ENCODE results near the gene CLDN5.

Gene CLDN5

DNA sequence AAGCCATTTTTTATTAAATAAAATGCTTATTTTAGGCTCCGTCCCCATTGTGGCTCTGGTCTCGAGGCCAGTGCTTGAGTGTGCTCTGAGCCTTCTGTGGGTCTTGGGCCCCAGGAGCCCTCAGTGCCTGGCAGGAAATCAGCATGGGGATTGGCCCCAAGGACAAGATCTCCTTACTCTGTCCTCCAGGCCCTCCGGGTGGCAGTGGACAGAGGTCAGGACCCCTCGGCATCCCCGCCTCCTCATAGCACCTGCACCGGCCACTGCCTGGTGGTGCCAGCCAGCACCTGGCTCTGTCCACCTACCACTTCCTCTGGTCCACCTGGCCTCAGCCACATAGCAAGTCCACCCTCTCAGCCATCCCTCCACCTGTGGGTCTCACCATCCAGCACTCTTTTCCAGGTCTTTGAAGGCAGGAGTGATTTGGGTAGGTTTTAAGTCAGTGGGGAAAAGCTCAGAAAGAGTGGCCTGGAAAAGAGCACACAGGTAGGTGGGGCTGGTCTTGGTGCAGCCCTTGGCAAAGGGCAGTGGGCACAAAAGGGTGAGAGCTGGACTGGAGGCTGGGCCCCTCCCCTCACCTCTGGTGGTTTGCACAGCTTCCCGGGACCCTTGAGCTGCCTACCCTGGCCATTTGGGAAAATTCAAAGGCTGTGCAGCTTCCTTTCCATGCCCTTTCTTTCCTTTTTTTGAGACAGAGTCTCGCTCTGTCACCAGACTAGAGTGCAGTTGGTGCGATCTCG, 3.5 kb downstream of the CLDN5 start:
- no peak for DNase-seq

DNA sequence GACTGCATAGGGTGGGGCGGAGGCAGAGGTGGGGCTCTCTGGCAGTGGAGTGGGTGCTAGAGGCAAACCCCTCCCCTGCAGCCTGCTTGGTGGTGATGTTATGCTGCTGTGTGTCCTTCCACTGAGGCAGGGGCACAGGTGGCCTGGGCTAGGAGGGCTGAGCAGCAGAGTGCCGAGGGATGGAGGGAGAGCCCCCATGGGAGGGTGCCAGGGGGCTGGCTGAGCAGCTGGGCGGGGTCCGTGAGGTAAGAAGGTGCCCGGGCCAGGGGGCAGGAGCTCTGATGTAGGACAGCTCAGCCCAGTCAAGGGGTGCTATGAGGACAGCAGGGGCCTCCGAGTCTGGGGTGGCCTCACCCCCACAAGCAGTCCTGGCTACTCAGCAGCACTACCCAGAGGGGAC, 4.2 kb downstream of the CLDN5 start:
- no peak for DNase-seq

DNA sequence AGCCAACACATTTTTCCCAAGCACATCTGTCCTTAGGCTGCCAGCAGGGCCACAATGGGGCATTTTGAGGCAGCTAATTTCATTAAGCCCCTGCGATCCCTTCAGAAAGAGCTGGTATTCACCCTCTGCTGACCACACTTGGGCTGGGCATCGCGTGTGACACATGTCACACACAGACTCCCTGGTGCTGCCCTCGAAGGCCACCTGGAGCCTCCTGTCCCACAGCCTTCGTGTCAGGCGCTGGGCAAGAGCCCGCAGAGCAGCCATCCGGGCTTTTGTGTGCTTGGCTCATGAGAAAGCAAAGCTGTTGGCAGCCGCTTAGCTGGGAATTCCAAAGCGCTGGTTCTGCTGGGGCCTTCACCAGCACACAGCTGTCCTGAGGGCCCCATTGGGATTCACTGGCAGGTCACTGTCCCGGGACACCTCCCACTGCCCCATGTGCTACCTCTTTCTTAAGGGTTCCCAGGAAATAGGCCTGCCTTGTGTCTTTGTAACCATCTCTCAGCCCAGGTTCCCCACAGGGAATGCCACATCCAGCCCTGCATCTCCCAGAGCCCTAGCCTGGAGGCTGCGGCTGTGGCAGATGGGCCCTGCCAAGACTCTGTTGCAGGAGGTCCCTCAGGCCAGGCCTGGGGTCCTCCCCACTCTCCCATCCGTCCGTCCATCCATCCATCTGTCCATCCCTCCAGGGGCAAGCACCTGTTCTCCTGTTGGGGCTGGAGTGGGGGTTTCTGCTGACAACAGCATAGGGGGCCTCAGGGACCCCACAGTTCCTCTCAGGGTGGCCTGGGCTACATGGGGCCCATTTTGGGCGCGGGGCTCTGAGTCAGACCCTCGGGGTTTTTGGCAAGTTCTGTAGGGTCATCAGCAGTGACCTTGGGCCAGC, 4.9 kb downstream of the CLDN5 start:
- no peak for DNase-seq

DNA sequence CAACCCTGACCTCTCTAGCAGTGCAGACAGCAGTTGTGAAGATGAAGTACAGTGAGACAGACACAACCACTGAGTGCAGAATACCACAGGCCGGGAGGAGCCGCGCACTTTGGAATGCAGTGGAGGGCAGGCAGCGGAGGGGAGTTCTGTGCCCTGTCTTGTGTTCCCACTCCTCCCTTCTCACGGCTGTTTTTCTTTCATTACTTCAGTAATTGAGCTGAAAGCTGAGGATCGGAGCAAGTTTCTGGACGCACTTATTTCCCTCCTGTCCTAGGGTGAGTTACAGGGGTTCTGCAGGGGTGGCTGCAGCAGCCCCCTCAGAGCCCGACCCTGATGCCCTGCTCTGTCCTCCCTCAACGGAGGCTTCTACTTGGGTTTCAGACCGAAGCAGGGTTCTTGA, 5.6 kb downstream of the CLDN5 start:
- DNase-seq: no peak

DNA sequence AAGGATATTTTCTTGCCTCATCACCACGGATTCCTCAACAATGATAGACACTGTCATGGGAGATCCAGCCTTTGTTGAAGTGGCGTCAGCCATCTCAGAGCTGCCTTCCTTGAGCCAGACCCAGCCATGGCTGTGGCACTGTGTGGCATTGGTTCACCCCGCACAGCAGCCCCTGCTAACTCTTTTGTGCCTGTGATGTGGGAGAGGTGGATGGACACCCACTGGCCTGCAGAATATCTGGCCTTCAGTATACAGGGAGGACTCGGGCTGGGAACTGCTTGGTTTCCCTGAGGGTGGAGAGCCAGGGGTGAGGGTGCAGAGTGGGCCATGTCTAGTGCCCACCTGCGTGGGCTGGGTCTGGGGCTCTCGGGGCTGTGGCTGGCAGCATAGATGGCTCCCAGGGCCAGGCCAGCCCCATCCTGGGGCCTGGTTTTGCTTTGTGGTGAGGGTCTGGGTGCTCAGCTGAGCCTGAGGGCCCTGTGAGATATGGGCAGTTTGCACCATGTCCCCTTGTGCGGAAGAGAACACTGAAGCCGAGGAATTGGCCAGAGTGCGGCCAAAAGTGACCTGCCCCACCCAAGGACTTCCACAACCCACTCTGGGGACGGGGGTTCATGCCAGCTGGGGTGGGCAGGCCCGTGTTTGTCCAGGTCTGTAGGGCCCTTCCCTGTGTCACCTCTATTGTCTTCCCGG, 6.1 kb downstream of the CLDN5 start:
- DNase-seq: no peak

DNA sequence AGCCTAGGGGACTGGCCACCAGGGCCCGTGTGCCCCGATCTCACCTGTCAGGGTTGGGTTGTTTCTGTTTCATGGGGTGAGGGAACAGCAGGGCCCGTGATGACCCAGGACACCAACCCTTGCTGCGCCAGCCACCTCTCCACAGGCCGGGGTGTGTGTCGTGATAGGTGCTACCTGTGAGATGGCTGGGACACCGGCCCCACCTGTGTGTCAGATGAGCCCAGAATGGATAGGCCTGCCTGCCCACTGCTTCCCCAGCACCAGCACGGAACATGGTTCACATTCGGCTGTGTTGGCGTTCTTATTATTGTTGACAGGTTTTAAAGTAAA, 7.1 kb downstream of the CLDN5 start:
- no peak for DNase-seq

DNA sequence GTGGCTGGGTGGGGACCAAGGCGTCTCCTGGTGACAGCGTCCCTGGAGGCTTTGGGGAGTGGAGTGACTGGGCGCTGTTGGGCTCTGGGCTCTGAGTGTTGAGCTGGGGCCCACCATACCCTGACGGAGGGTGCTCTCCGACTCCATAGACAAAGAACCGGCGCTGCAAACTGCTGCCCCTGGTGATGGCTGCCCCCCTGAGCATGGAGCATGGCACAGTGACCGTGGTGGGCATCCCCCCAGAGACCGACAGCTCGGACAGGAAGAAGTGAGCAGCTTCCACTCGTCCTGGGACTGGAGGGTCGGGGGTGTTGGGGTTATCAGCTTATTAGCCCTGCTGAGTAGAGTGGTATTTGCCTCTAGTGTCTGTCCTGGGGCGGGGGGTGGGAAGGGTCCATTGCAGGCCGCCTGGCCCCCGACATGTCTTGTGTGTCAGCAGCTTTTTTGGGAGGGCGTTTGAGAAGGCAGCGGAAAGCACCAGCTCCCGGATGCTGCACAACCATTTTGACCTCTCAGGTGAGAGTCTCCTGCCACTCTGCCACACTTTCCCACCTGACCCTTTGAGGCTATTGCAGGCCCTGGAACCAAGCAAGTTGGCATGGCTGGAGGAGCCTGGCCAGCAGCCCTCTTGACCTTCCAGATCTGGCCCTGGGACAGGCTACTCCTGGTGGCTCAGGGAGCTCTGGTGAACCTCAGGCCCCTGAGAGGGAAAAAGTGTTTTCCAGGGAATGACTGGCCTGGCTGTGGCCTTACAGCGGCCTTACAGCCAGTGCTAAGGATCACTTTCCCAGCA, 7.6 kb downstream of the CLDN5 start:
- no peak for DNase-seq

DNA sequence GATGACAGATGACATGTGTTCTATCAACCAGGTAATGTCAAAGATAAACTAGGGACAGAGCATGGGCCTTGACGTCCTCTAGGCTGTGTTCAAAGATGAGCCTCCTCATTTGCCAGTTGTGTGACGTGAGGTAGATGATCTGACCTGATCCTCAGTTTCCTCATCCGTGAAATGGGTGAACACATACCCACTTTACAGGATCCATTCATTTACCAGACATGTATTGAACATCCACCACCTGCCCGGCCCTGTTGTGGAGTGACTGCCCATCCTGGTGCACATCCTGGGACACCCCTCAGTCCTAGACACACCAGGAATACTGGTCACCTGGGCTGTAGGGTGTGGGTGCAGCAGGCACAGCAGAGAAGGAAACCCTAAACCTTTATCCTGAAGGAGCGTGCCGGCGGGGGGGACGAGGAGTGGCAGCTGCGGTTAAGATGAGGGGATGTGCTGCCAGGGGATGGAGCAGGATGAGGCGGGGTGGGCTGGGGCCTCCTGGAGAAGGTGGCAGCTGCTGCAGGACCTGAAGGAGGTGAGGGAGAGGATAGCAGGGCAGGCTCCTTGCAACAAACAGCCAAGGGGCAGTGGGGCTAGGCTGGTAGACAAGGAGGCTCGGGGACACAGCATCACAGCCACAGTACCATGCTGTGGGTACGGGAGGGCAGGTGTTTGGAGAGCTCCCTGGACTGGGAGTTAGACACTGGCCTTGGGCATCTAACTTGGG, 8.4 kb downstream of the CLDN5 start:
- no peak for DNase-seq

DNA sequence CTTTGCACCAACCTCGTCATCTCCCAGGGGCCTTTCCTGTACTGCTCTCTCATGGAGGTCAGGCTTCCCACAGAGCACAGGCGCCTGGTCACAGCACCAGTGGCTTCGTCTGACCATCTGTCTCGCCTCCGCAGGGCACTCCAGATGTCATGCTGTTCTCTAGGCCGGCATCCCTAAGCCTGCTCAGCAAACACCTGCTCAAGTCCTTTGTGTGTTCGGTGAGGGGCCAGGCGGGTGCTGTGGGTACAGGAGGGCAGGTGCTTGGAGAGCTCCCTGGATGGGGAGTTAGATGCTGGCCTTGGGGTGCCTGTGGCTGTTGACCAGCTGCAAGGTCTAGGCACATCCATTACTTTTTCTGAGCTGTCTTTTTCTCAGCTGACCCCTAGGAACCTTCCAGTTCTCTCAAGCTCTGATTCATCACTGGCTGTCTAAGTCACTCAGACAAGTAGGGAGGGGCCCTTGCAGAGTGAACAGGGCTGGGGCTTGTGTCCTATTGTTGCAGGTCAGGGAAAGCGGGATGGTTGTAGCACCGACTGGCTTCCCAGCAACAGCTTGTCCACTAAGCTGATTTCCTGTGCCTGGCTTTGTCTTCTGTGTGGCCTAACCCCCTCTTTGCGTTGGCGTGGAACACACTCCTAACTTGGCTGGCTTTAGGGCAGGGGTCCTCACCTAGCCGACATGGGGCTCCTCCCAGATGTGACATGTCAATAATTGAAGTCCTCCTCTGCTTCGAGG, 9.2 kb downstream of the CLDN5 start:
- DNase-seq: no peak

DNA sequence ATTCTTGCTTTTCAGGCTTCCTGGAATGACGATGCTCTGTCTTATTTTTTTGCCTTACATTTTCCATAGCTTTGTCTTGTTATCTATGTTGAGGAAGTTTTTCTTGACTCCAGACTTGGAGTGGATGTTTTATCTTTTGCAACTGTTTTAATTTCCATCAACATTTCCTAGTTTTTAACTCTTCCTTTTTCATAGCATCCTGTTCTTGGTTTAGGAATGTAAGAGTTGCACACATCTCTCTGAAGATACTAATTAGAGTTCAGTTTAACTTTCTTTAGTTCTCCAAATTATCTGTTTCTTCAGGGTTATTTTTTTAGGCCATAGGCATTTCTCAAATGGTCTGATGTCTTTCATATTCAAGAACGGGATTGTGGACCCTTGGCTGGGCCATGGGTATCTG, 10.4 kb downstream of the CLDN5 start:
- no peak for DNase-seq

DNA sequence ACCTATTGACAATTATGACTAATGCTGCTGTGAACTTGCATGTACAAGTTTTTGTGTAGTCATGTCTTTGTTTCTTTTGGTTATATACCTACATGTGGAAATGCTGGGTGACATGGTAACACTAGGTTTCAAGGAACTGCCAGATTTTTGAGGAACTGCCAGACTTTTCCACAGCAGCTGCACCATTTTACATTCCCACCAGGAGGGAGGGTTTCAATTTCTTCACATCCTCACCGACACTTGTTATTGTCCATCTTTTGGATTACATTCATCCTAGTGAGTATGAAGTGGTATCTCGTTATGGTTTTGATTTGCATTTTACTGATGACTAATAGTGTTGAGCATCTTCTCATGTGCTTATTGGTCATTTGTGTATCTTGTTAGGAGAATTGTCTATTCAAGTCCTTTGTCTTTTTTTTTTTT, 13.3 kb downstream of the CLDN5 start:
- no peak for DNase-seq

DNA sequence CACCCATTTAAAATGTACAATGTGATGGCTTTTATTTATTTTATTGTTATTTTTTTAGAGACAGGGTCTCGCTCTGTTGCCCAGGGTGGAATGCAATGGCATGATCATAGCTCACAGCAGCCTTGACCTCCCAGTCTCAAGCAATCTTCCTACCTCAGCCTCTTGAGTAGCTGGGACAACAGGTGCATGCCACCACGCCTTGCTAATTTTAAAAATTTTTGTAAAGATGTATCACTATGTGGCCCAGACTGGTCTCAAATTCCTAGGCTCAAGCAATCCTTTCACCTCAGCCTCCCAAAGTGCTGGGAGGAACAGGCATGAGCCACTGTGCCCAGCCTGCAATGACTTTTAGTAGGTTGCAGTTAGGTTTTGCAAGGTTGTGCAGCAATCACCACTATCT, 14.3 kb downstream of the CLDN5 start:
- DNase-seq: no peak

DNA sequence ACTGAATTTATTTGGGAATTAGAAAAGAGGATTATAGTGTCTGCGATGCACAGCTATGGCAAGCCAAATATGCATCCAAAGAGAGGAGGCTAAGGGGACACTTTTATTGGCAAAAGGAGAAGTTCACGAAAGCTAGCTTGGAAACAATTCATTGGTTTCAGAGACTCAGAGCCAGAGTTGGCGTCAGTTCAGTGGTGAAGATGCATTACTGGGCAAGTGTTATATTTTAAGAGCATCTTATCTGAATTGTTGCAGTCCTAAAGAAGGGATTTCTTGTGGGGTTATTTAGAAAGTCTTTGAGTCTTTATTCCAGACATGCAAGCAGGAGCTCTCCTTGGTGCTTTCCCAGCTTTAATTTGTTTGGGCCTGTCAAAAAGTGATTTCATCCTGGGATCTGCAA, 15.0 kb downstream of the CLDN5 start:
- DNase-seq: no peak

DNA sequence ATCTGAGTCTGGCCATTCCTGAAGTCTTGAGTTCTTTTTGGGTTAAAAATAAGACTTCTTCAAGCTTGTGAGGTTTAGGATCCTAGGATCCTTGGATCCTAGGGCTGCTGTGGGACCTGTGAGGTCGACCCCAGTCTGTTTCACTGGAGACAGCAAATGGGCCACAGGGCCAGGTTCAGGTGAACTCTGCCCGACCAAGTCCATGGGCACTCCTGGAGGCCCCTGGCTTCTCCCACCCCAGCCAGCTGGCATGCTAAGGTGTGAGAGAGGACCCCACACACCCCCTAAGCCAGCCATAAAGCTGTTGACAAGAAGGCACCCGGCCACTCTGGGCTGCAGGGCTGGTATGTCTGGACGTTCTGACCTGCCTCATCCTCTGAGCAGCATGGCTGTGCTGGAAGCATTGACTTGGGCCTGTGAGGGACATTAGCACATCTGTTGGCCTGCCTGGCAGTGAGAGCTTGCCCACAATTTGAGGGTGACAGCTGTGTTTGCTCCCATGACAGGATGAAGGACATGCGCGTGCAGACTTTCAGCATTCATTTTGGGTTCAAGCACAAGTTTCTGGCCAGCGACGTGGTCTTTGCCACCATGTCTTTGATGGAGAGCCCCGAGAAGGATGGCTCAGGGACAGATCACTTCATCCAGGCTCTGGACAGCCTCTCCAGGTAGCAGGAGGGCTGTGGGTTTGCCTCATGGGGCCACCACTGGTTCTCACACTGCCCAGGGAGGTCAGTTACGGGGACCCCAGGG, 16.0 kb downstream of the CLDN5 start:
- no peak for DNase-seq

DNA sequence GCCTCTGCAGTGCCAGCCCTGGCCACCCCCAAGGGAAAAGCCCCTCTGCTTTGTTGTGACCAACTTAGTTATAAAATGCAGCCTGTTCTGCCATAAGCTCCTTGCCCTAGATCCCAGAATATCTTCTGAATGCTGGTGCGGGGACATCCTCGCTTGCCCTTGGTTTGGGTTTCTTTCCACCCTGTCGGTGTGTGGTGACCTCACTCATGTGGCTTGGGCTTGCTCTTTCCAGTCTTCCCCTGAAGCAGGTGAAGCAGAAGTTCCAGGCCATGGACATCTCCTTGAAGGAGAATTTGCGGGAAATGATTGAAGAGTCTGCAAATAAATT, 16.7 kb downstream of the CLDN5 start:
- DNase-seq: no peak

DNA sequence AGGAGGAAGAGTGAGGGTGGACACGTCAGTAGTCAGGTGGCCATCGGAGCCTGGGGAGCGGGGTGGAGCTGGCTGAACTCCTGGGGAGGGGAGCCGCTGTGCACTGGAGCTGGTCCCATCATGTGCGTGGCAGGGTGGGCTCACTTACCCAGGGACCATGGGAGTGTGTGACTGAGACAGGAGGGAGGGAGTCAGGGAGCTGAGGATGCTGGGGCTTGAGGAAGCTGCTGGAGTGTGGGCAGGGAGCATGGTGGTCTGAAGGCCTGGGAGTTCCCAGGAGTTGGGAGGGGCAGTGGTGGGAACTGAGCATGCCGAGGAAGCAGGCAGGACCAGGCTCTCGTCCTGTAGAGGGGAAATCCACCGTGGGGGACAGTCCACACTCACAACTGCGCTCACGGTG, 18.0 kb downstream of the CLDN5 start:
- no peak for DNase-seq

DNA sequence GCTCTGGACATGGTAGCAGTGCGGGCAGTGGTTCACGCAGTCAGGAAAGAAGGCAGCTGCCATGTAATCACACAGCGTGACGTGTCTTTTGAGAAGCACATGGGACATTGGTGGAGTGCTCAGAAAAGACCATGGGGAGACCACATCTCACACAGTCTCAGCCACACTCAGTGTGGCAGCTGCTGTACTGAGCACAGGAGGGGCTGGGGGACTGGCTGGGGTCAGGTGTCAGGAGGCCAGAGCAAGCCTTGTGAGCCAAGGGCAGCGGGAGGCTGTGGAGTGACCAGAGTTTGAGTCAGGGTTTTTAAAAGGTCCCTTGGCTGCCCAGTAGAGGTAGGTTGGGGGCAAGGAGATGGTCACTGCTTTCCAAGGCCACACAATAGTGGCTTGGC, 18.5 kb downstream of the CLDN5 start:
- DNase-seq: no peak

DNA sequence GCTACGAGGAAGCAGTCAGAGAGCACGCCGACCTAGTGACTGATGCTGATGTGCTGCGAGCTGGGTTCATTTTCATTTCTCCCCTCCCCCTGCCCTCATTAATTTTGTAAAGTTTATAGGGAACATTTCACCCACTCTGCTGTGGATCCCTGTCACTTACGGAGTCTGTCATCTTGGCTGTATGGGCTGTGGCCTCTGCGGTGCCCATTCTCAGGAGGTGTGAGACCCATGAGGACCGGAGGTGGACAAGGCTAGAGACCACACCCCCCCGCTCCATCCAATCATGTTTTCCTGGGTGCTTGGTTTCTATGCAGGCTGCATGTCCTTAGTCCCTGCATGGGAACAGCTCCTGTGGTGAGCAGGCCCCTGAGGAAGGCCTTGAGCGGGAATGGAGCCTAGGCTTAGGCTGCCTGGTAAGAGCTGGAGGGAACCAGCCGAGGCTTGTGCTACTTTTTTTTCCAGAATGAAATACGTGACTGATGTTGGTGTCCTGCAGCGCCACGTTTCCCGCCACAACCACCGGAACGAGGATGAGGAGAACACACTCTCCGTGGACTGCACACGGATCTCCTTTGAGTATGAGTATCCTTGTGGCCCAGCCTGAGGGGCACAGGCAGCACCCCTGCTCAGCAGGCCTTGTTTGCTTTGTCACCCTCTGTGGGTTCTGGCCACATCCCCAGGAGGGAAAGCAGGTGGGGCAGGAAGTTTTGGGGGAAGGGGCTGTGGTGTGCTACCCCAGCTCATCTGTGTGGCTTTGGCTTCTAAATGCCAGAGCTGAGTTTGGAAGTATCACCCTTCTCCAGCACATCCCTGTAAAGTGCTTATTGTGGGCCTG, 19.1 kb downstream of the CLDN5 start:
- DNase-seq: no peak

DNA sequence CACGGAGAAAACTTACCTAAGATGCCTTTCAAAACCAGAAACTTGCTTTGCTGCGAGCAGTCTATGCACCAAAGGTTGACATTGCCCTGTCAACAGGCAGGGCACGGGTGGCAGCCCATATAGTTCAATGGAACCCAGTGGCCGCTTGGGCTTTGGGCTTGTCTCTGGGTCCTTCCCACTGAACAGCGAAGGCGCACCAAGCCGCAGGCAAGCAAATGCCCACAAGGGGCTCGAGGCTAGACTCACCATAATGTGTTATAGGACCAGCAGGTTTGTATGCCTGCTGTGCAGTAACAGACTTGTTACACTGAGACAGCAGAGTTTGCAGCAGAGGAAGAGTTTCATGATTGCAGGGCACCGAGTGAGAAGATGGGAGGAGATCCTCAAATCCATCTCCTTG, 20.3 kb downstream of the CLDN5 start:
- DNase-seq: no peak

DNA sequence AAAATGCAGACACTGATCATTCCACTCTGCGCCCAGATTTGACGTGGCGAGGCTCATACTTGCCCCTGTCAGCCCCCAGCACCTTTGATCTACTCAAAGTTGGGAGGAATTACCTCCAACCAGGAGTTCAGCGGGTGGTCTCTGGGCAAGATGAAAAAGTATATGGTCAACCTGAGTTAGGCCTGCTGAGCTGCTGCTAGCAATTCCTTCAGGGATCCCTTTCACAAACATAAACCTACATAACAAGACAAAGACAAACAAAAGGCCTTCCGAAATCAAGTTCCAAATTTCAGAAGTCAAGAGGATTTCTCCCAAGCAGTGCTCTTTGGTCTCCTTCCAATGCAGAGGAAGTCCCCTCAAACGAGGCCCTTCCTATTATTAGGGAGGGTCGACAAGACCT, 20.8 kb downstream of the CLDN5 start:
- no peak for DNase-seq

Data from CD4-positive, alpha-beta T cell treated with Interferon gamma for 1 hour (primary cell).